ENCODE data around the gene ADCY10. TPM values are rescaled to one million over a fixed set of nuclear protein-coding genes. Genes with fewer than 3 reads are reported as not detected.

Gene ADCY10
- polyA plus RNA-seq, 3 donors = 0.09 TPM; not detected in 2

DNA sequence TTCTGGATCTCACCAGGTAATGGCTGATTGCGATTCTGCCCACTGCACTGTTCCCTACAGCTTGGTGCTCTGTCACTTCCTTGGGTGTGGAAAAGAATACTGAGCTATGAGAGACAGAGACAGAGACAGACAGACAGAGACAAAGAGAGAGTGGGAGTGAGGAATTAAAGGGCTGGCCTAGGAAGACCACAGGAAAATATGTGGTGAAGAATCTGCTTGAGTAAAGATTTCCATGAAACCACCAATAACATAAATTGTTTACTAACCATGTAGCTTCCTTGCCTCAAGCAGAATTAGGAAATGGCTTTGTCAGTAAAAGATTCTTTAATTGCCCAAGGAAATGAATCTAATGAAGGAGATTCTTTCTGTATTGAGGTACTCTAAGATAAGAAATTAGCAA is 137.8 kb downstream of the ADCY10 start:
- peak overlapping the region in 3 of 7 donors; percentile 1 to 72 (median 30) for H3K27ac Mint-ChIP-seq

DNA sequence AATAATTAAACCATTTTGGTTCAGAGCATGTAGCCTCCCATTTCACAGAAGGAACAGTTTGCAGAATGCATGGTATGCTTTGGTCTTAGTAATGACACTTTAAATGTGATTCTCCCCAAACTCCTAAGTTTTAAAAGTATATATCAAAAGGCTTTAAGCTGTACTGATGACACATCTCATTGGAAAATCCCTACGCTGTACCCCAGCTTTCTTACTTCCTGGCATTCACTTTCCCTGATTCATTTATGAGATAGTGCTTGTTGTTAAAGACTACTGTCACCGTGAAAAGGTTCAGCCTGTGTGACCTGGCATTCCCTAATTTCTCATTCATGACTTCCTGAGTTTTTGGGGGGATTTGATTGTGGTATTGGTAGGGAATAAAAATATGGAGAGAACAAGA is 138.8 kb downstream of the ADCY10 start:
- no peak overlapping the region for H3K27ac Mint-ChIP-seq
- H3K27me3 Mint-ChIP-seq (ENCODE audit: low read depth in 3 of 3) = no peaks in the 10 kb centered on the region
- peak in 1 of 3 donors; percentile 19 for DNase-seq
- peaks cover 52 to 73% of the 10 kb centered on the region in 2 donors for H3K36me3 Mint-ChIP-seq
- TF ChIP-seq, protein P1, sequence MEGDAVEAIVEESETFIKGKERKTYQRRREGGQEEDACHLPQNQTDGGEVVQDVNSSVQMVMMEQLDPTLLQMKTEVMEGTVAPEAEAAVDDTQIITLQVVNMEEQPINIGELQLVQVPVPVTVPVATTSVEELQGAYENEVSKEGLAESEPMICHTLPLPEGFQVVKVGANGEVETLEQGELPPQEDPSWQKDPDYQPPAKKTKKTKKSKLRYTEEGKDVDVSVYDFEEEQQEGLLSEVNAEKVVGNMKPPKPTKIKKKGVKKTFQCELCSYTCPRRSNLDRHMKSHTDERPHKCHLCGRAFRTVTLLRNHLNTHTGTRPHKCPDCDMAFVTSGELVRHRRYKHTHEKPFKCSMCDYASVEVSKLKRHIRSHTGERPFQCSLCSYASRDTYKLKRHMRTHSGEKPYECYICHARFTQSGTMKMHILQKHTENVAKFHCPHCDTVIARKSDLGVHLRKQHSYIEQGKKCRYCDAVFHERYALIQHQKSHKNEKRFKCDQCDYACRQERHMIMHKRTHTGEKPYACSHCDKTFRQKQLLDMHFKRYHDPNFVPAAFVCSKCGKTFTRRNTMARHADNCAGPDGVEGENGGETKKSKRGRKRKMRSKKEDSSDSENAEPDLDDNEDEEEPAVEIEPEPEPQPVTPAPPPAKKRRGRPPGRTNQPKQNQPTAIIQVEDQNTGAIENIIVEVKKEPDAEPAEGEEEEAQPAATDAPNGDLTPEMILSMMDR (IDR thresholded peaks at IDR 0.05) = no peak
- Histone ChIP-seq H3K4me1 (ENCODE audit: control insufficient read depth in 1 of 2, insufficient read depth in 2 of 2, low read length in 2 of 2) (no peaks in the 10 kb centered on the region), H3K27ac (ENCODE audit: low read depth in 1 of 2, low read length in 2 of 2) (no peak overlapping the region), H3K27me3 (ENCODE audit: control insufficient read depth in 2 of 2, insufficient read depth in 2 of 2, low read length in 2 of 2) (no peaks in the 10 kb centered on the region), H3K79me2 (ENCODE audit: insufficient read depth, low read length) (no peaks in the 10 kb centered on the region), H3K9ac (ENCODE audit: insufficient read depth, low read length, poor library complexity, severe bottlenecking) (no peak overlapping the region), H3K4me3 (replicated peaks in 1 of 3; ENCODE audit: low read depth in 2 of 3, low read length in 3 of 3) (no peak overlapping the region), H3K4me2 (replicated peaks; ENCODE audit: extremely low read depth, low read length, poor library complexity, severe bottlenecking) (no peak overlapping the region), H3K9me3 (replicated peaks in 1 of 2; ENCODE audit: control insufficient read depth in 1 of 2, insufficient read depth in 1 of 2, low read length in 2 of 2) (no peaks in the 10 kb centered on the region), H2AFZ (ENCODE audit: insufficient read depth, low read depth, low read length, poor library complexity, severe bottlenecking) (no peak overlapping the region), H4K20me1 (ENCODE audit: insufficient read depth, low read length) (no peaks in the 10 kb centered on the region), H3K36me3 (replicated peaks in 1 of 2; ENCODE audit: control insufficient read depth in 1 of 2, insufficient read depth in 2 of 2, low read length in 2 of 2) (peaks cover 18 to 67% of the 10 kb centered on the region in 2 donors)
- intact Hi-C loops (cut with micrococcal nuclease) = no loop called here
- H3K9me3 Mint-ChIP-seq = peaks cover 0 to 5% (median 2%) of the 10 kb centered on the region in 7 donors
- peaks cover 7% of the 10 kb centered on the region for H3K4me1 Mint-ChIP-seq
- no CpG with 5 or more reads among the region's 2 CpGs for WGBS (ENCODE audit: insufficient coverage)
- H3K4me3 Mint-ChIP-seq = no peak overlapping the region

More for the DNA sequence above, 137.8 kb downstream of the ADCY10 start:
- Histone ChIP-seq H3K79me2 (ENCODE audit: insufficient read depth, low read length) (no peaks in the 10 kb centered on the region), H2AFZ (ENCODE audit: insufficient read depth, low read depth, low read length, poor library complexity, severe bottlenecking) (no peak overlapping the region), H3K27me3 (ENCODE audit: control insufficient read depth in 2 of 2, insufficient read depth in 2 of 2, low read length in 2 of 2) (no peaks in the 10 kb centered on the region), H3K9ac (ENCODE audit: insufficient read depth, low read length, poor library complexity, severe bottlenecking) (no peak overlapping the region), H3K4me1 (ENCODE audit: control insufficient read depth in 1 of 2, insufficient read depth in 2 of 2, low read length in 2 of 2) (no peaks in the 10 kb centered on the region), H3K9me3 (replicated peaks in 1 of 2; ENCODE audit: control insufficient read depth in 1 of 2, insufficient read depth in 1 of 2, low read length in 2 of 2) (no peaks in the 10 kb centered on the region), H3K36me3 (replicated peaks in 1 of 2; ENCODE audit: control insufficient read depth in 1 of 2, insufficient read depth in 2 of 2, low read length in 2 of 2) (peaks cover 15 to 66% of the 10 kb centered on the region in 2 donors), H4K20me1 (ENCODE audit: insufficient read depth, low read length) (no peaks in the 10 kb centered on the region), H3K4me3 (replicated peaks in 1 of 3; ENCODE audit: low read depth in 2 of 3, low read length in 3 of 3) (no peak overlapping the region), H3K4me2 (replicated peaks; ENCODE audit: extremely low read depth, low read length, poor library complexity, severe bottlenecking) (no peak overlapping the region), H3K27ac (ENCODE audit: low read depth in 1 of 2, low read length in 2 of 2) (no peak overlapping the region)
- peaks cover 50 to 68% of the 10 kb centered on the region in 2 donors for H3K36me3 Mint-ChIP-seq
- H3K4me3 Mint-ChIP-seq = no peak overlapping the region
- no peaks in the 10 kb centered on the region for H3K27me3 Mint-ChIP-seq (ENCODE audit: low read depth in 3 of 3)
- peaks cover 0 to 7% (median 2%) of the 10 kb centered on the region in 7 donors for H3K9me3 Mint-ChIP-seq
- H3K4me1 Mint-ChIP-seq = peaks cover 7% of the 10 kb centered on the region
- no peak for DNase-seq
- no CpG with 5 or more reads among the region's 1 CpG for WGBS (ENCODE audit: insufficient coverage)
- TF ChIP-seq, protein P1 (IDR thresholded peaks at IDR 0.05) = no peak
- intact Hi-C loops (cut with micrococcal nuclease) = no loop called here

All from CD14-positive monocyte (primary cell).